KOPT-K1 (cell line): ENCODE measurements around the gene VSX2.
"Not testable (repeated sequence)": the region's sequence is repeated elsewhere in the genome, so short reads cannot be mapped to it uniquely, and the experiment has no call there.

Experiments used
- H3K27ac ChIP-seq: fragments of 200-600 bp; sonication (generic); 2 replicates; pipeline ENCODE4 v1.5.1; 2016; ENCODE audit warnings: antibody characterized with exemption, mild to moderate bottlenecking, low read depth, low read length; ENCODE audit not compliant: poor library complexity, severe bottlenecking
- H3K36me3 ChIP-seq: fragments of 200-600 bp; sonication (generic); 2 replicates; pipeline ENCODE4 v1.5.1; 2017; ENCODE audit warnings: antibody characterized with exemption, mild to moderate bottlenecking, low read length, moderate library complexity; ENCODE audit not compliant: insufficient read depth
- H3K9me3 ChIP-seq: fragments of 200-600 bp; sonication (generic); 2 replicates; pipeline ENCODE4 v1.5.1; 2017; ENCODE audit warnings: antibody characterized with exemption, low read length, mild to moderate bottlenecking; ENCODE audit not compliant: insufficient read depth, poor library complexity, severe bottlenecking

The VSX2 gene

GRCh38 chr14:74261288-74261687, 22.0 kb downstream of the VSX2 start:
- Histone ChIP-seq H3K36me3 (no peaks in the 10 kb centered on the region), H3K27ac (no peak overlapping the region), H3K9me3 (no peaks in the 10 kb centered on the region)

- Histone ChIP-seq H3K9me3 (no peaks in the 10 kb centered on the region), H3K27ac (no peak overlapping the region), H3K36me3 (no peaks in the 10 kb centered on the region)
These were observed 22.8 kb downstream of the VSX2 start for GRCh38 chr14:74262076-74262475.

DNA sequence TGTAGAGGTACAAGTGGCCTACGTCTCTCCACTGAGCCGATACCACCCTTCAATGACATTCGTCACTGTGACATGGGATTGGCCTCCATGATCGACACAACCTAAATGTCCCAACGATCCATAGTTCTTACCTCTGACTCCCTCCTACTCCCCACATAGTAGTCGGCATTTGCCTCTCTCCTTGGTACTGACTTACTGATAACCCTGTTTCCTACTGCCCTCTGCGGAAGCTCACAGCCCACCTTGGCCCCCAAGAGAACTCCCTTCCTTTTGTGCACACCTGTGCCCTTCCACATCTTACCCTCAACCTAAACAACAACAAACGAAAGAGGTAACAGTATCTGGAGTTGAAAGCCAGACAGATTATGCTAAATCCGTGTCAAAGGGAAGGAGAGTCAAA, 23.9 kb downstream of the VSX2 start:
- Histone ChIP-seq H3K36me3 (no peaks in the 10 kb centered on the region), H3K9me3 (no peaks in the 10 kb centered on the region), H3K27ac (no peak overlapping the region)

DNA sequence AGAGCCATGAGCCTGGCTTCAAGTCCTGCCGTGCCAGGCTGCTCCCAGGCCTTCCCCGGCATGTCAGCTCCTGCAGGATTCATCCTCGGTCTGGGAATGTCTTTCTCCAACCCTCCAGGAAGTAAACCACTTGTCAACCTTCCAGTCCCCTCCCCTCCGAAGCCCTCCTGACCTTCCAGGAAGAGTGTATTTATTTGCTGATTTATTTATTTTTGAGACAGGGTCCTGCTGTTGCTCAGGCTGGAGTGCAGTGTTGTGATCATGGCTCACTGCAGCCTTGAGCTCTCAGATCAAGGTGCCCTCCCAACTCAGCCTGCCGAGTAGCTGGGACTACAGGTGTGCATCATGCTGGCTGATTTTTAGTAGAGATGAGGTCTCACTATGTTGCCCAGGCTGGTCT, 24.7 kb downstream of the VSX2 start:
- no peaks in the 10 kb centered on the region for H3K36me3 ChIP-seq
- H3K9me3 ChIP-seq = no peaks in the 10 kb centered on the region
- no peak overlapping the region for H3K27ac ChIP-seq

- Histone ChIP-seq H3K27ac (no peak overlapping the region), H3K36me3 (no peaks in the 10 kb centered on the region), H3K9me3 (no peaks in the 10 kb centered on the region)
These were observed 26.2 kb downstream of the VSX2 start for GRCh38 chr14:74265301-74265965.

DNA sequence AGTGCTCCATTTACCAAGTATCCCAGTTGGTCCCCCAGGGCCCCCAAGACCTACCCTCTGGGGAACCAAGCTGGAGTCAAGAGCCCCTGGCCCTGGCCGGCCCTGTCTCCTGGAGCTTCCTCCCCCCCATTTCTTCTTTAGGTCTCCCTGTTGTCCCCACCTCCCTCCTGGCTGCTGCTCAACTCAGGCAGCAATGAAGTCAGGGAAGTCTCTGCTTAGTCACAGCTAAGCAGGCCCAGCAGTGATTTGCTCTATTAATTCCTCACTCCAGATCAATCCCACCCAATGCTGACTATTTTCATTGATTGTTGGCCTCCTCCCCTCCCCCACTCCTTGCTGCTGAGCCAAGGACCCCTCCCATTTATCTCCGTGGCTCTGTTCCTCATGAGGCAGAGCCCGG, 28.3 kb downstream of the VSX2 start:
- Histone ChIP-seq H3K27ac (no peak overlapping the region), H3K36me3 (no peaks in the 10 kb centered on the region), H3K9me3 (no peaks in the 10 kb centered on the region)

GRCh38 chr14:74270382-74271177, 31.3 kb downstream of the VSX2 start:
- H3K27ac ChIP-seq, H3K36me3 ChIP-seq, H3K9me3 ChIP-seq: not testable (repeated sequence)

GRCh38 chr14:74271365-74271764, 32.1 kb downstream of the VSX2 start:
- Histone ChIP-seq H3K9me3 (no peaks in the 10 kb centered on the region), H3K27ac (no peak overlapping the region), H3K36me3 (no peaks in the 10 kb centered on the region)

GRCh38 chr14:74275241-74275841, 36.1 kb downstream of the VSX2 start:
- Histone ChIP-seq H3K9me3 (no peaks in the 10 kb centered on the region), H3K36me3 (no peaks in the 10 kb centered on the region), H3K27ac (no peak overlapping the region)

GRCh38 chr14:74278080-74278479, 38.8 kb downstream of the VSX2 start:
- H3K9me3 ChIP-seq = no peaks in the 10 kb centered on the region
- H3K27ac ChIP-seq = no peak overlapping the region
- peaks cover 4% of the 10 kb centered on the region; the same call in 1 of the 2 replicates for H3K36me3 ChIP-seq

DNA sequence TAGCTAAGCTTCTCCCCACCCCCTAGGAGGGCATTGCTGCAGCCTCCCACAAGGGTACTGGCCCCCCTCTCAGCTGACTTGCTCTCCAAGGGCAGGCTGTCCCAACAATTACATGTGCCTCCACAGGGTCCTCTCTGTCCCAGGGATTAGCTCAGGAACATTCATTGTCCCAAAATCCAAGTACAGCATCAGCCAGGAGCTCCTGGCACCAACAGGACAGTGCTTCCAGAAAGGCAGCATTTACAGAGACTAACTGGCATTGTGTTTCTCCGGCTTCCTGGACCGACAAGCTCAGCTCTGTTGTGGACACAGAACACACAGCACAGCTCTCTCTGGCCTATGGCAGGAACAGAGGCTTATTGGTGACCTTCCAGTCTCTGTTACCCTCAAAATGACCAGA, 41.8 kb downstream of the VSX2 start:
- Histone ChIP-seq H3K36me3 (peaks cover 28% of the 10 kb centered on the region; the same call in 1 of the 2 replicates), H3K9me3 (no peaks in the 10 kb centered on the region), H3K27ac (no peak overlapping the region)

GRCh38 chr14:74286736-74287135, 47.5 kb downstream of the VSX2 start:
- H3K9me3 ChIP-seq = no peaks in the 10 kb centered on the region
- no peak overlapping the region for H3K27ac ChIP-seq
- H3K36me3 ChIP-seq = peaks cover 83% of the 10 kb centered on the region

GRCh38 chr14:74289801-74290200, 50.6 kb downstream of the VSX2 start:
- Histone ChIP-seq H3K27ac (no peak overlapping the region), H3K9me3 (no peaks in the 10 kb centered on the region), H3K36me3 (peaks cover 91% of the 10 kb centered on the region)

GRCh38 chr14:74290415-74290814, 51.2 kb downstream of the VSX2 start:
- Histone ChIP-seq H3K27ac (no peak overlapping the region), H3K36me3 (peaks cover 92% of the 10 kb centered on the region), H3K9me3 (no peaks in the 10 kb centered on the region)

- Histone ChIP-seq H3K36me3 (peaks cover 92% of the 10 kb centered on the region), H3K27ac (no peak overlapping the region), H3K9me3 (no peaks in the 10 kb centered on the region)
These were observed 52.8 kb downstream of the VSX2 start for GRCh38 chr14:74292061-74292460.
